Activated naive CD4-positive, alpha-beta T cell treated with anti-CD3 and anti-CD28 coated beads, Interleukin-2, amount 50 U/mL, for 72 hours (primary cell): ENCODE measurements around the gene TNNT3. TPM values are rescaled to one million over a fixed set of nuclear protein-coding genes. Genes with fewer than 3 reads are reported as not detected.
A peak's percentile ranks its signal among the peaks of the same experiment; 100 is the strongest.

ENCODE experiments used
- ATAC-seq, 2 donors: fragments of 150-1000 bp; cut with Tn5 transposase; 2 replicates each; pipeline ENCODE4 v1.10.0; 2021; ENCODE audit warnings: mild to moderate bottlenecking in 2 of 2, moderate library complexity in 2 of 2
- DNase-seq, 2 donors: peaks; one replicate each; pipeline ENCODE4 v3.0.0; 2021 to 2022; ENCODE audit warnings: low spot score in 2 of 2
- H3K27ac Mint-ChIP-seq, 2 donors: one replicate each; pipeline ENCODE4 v1.8.0; 2022; ENCODE audit warnings: mild to moderate bottlenecking in 2 of 2, mixed read lengths in 2 of 2
- H3K36me3 Mint-ChIP-seq, 2 donors: one replicate each; pipeline ENCODE4 v1.8.0; 2022; ENCODE audit warnings: mixed read lengths in 2 of 2
- H3K9me3 Mint-ChIP-seq, 2 donors: one replicate each; pipeline ENCODE4 v1.8.0; 2022; ENCODE audit warnings: mixed read lengths in 2 of 2
- total RNA-seq, 2 donors: library from RNA; stranded (reverse); gene quantifications; one replicate each; pipeline ENCODE4 v1.2.3, GENCODE V29; 2022

Gene TNNT3
- total RNA-seq, 2 donors from 2014 or later: 10.3 to 12.9 TPM

GRCh38 chr11:1924646-1925372, 5.3 kb downstream of the TNNT3 start:
- no peak for ATAC-seq
- no peak overlapping the region for H3K27ac Mint-ChIP-seq
- no peaks in the 10 kb centered on the region for H3K36me3 Mint-ChIP-seq
- H3K9me3 Mint-ChIP-seq: no peaks in the 10 kb centered on the region
- no peak for DNase-seq

DNA sequence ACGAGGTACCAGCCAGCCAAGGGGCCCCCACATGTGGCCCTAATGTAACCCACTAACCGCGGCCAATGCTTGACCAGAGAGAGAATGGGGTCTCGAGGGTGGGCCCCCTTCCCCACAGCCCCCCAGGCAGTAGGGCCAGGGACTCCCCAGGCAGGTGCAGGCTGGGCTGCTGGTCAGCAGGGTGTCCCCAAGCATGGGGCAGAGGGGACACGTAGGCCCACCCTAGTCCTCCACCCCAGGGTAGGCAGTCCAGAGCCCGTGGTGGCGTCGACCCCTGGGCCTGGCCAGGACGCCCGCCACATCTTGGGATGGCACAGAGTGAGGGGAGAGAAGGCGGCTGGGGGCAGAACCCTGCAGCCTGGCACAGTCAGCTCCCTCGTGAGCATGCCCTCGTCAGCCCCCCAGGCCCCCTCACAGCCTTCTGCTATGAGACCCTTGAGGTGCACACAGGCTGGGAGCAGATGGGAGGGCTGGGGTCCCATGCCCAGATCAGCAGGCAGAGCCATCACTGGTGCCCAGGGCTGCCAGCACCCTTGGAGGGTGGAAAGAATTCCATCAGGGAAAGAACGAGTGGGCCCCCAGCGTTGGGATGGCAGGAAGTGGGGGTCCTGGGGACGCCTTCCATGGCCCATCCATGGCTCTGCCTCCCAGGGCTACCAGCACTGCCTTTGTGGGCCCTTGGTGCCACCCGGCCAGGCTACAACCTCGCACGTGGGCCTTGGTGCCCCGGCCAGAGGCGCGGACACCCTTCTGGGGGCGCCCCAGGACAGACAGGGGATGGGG, 6.1 kb downstream of the TNNT3 start:
- Mint-ChIP-seq H3K9me3 (no peaks in the 10 kb centered on the region), H3K36me3 (no peaks in the 10 kb centered on the region), H3K27ac (no peak overlapping the region)
- no peak for ATAC-seq
- DNase-seq: no peak

DNA sequence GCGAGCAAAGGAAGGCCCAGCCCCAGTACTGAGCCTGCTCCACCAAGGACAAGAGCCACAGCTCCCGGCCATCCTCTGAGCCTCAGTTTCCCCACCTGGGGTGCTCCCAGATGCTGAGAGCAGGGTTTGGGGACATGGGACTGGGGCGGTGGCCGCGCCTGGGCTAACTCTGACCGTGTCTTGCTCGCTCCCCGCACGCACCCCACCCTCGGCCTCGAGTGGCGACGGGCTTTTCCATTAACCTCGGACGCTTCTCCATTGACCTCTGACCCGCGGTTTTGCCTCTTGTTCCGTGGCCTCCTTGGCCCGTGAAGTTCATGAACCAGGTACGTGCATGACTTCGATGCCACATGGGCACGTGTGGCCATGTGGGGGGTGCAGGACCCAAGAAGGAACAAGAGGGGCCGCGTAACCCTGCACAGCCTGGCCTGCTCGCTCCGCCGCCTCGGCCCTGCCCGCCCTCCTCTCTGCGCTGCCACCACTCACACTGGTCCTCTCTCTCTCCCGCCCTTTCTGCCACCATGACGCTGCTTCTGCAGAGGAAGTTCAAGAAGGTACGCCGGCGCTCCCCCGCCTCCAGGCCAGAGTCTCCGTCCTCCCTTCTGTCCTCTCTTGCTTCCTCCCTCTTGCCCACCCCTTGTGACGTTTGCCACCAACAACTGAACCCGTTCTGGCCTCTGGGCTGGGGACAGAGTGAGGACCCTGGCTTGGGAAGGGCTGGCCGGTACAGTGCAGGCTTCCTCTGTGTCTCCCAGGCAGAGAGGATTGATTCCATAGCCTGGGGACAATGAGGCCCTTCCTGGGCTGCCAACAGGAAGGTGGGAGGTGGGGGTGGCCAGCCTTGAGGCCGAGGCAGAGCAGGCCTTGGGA, 6.9 kb downstream of the TNNT3 start:
- DNase-seq (no peak), ATAC-seq (no peak)
- no peaks in the 10 kb centered on the region for H3K36me3 Mint-ChIP-seq
- peak overlapping the region in 1 of 2 donors; percentile 46 for H3K27ac Mint-ChIP-seq
- H3K9me3 Mint-ChIP-seq: no peaks in the 10 kb centered on the region

GRCh38 chr11:1927026-1927847, 7.7 kb downstream of the TNNT3 start:
- no peak for DNase-seq
- H3K9me3 Mint-ChIP-seq: no peaks in the 10 kb centered on the region
- H3K27ac Mint-ChIP-seq: no peak overlapping the region
- no peaks in the 10 kb centered on the region for H3K36me3 Mint-ChIP-seq
- no peak for ATAC-seq

DNA sequence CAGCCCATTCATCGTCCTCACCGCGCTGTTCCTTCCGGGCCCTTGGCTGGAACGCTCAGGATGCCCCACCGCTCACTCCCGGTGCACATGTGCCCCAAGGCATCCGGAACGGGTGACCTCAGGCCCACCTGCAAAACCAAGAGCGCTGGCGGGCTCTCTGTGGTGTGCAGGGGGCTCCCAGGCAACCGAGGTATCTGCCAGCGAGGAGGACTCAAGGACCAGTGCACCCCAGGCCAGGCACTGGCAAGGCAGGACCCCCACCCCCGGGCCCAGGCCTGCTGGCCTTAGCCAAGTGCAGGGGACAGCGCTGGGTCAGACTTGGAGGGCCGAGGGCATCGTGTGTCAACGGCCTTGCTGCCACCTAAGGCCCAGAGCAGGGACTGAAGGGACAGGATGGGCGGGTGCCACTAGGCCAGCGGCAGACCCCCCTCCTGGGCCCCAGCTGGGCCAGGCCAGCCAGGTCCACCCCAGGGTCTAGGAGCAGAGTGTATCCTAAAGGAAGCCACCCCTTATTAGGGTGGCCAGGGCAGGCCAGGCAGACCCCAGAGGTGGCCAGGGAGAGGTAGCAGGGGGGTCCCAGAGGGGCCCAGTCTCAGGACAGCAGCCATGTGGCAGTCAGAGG, 8.5 kb downstream of the TNNT3 start:
- no peaks in the 10 kb centered on the region for H3K9me3 Mint-ChIP-seq
- no peak overlapping the region for H3K27ac Mint-ChIP-seq
- DNase-seq (no peak), ATAC-seq (no peak)
- no peaks in the 10 kb centered on the region for H3K36me3 Mint-ChIP-seq

- Mint-ChIP-seq H3K36me3 (no peaks in the 10 kb centered on the region), H3K27ac (no peak overlapping the region), H3K9me3 (no peaks in the 10 kb centered on the region)
- ATAC-seq (no peak), DNase-seq (no peak)
These were observed 9.0 kb downstream of the TNNT3 start for GRCh38 chr11:1928470-1928890.

DNA sequence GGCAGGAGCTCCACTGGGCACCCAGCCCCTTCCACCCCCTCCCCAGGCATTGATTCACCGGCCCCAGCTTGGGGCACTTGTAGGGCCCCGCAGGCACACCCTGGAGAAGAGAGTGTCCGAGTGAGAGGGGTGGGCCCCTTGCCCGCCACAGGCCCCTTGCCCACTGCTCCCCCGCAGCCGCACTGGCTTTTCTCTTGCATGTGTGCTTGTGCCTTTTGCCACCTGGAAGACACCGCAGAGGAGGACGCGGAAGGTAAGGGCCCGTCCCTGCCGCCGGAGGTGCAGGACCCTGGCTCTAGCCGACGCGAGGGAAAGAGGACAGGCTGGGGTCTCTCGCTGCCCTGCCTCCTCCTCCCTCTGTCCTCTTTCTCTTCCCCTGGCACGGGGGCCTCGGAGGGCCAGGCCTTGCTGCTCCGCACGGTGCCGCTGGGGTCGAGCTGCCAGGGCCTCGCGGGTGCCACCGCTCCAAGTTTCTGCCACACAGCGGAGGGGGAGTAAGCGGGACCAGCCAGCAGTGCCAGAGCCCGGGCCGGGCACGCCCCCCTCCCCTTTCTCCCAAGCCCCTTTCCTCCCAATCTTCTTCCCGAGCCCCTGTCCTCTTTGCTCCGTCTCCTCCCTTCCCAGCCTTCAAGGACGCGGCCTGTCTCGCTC, 9.5 kb downstream of the TNNT3 start:
- DNase-seq (no peak), ATAC-seq (no peak)
- no peaks in the 10 kb centered on the region for H3K36me3 Mint-ChIP-seq
- H3K27ac Mint-ChIP-seq: no peak overlapping the region
- H3K9me3 Mint-ChIP-seq: no peaks in the 10 kb centered on the region

GRCh38 chr11:1929621-1930461, 10.3 kb downstream of the TNNT3 start:
- no peaks in the 10 kb centered on the region for H3K36me3 Mint-ChIP-seq
- no peak for DNase-seq
- H3K27ac Mint-ChIP-seq: no peak overlapping the region
- no peak for ATAC-seq
- H3K9me3 Mint-ChIP-seq: no peaks in the 10 kb centered on the region

- Mint-ChIP-seq H3K27ac (no peak overlapping the region), H3K36me3 (no peaks in the 10 kb centered on the region), H3K9me3 (no peaks in the 10 kb centered on the region)
- ATAC-seq (no peak), DNase-seq (no peak)
These were observed 10.9 kb downstream of the TNNT3 start for GRCh38 chr11:1930462-1930830.

GRCh38 chr11:1931341-1932104, 12.0 kb downstream of the TNNT3 start:
- Mint-ChIP-seq H3K9me3 (no peaks in the 10 kb centered on the region), H3K27ac (no peak overlapping the region), H3K36me3 (no peaks in the 10 kb centered on the region)
- DNase-seq (no peak), ATAC-seq (no peak)

- DNase-seq (no peak), ATAC-seq (no peak)
- Mint-ChIP-seq H3K36me3 (no peaks in the 10 kb centered on the region), H3K9me3 (no peaks in the 10 kb centered on the region), H3K27ac (no peak overlapping the region)
These were observed 12.6 kb downstream of the TNNT3 start for GRCh38 chr11:1932105-1932480.

- no peak for ATAC-seq
- DNase-seq: no peak
- no peak overlapping the region for H3K27ac Mint-ChIP-seq
- H3K9me3 Mint-ChIP-seq: no peaks in the 10 kb centered on the region
- no peaks in the 10 kb centered on the region for H3K36me3 Mint-ChIP-seq
These were observed 13.2 kb downstream of the TNNT3 start for GRCh38 chr11:1932681-1933080.

GRCh38 chr11:1933416-1934334, 14.2 kb downstream of the TNNT3 start:
- ATAC-seq (no peak), DNase-seq (no peak)
- H3K9me3 Mint-ChIP-seq: no peaks in the 10 kb centered on the region
- H3K27ac Mint-ChIP-seq: no peak overlapping the region
- H3K36me3 Mint-ChIP-seq: no peaks in the 10 kb centered on the region
